HepG2 (cell line): ENCODE results near the gene CSNK1D. TPM values are rescaled to one million over a fixed set of nuclear protein-coding genes. Genes with fewer than 3 reads are reported as not detected.
A peak's percentile ranks its signal among the peaks of the same experiment; 100 is the strongest.

Source experiments
- CSRNP2 ChIP-seq: sonication (generic); formaldehyde crosslinking; conservative IDR thresholded peaks from 2 replicates; pipeline ENCODE4 v1.8.0; 2022; ENCODE audit warnings: low read depth, missing genetic modification reagents
- HNF1B ChIP-seq: sonication (generic); formaldehyde crosslinking; IDR thresholded peaks from 2 replicates; pipeline ENCODE4 v1.5.1; 2020; ENCODE audit warnings: mild to moderate bottlenecking, moderate library complexity, missing genetic modification reagents
- KDM2A ChIP-seq: sonication (generic); formaldehyde crosslinking; IDR thresholded peaks from 2 replicates; pipeline ENCODE4 v1.4.0; 2020; ENCODE audit warnings: low read depth, missing genetic modification reagents, borderline replicate concordance
- MAFK ChIP-seq, 2 experiments: IDR thresholded peaks in 1 of 2; conservative IDR thresholded peaks in 1 of 2; 2 replicates each; pipeline ENCODE4 v1.6.1; 2011; ENCODE audit warnings: improper control_type of control experiment in 2 of 2, low read length in 2 of 2
- MTERF4 ChIP-seq: sonication (generic); formaldehyde crosslinking; IDR thresholded peaks from 2 replicates; pipeline ENCODE4 v1.8.0; 2023; ENCODE audit warnings: mild to moderate bottlenecking, missing genetic modification reagents
- NR2C2 ChIP-seq: sonication (generic); formaldehyde crosslinking; IDR thresholded peaks from 2 replicates; pipeline ENCODE4 v1.4.0; 2020; ENCODE audit warnings: missing genetic modification reagents, mild to moderate bottlenecking, moderate library complexity, borderline replicate concordance
- NRL ChIP-seq: sonication (generic); formaldehyde crosslinking; IDR thresholded peaks from 2 replicates; pipeline ENCODE4 v1.5.0; 2020; ENCODE audit warnings: missing genetic modification reagents, mild to moderate bottlenecking, moderate library complexity, borderline replicate concordance
- PITX1 ChIP-seq: sonication (generic); formaldehyde crosslinking; IDR thresholded peaks from 2 replicates; pipeline ENCODE4 v1.5.1; 2020; ENCODE audit warnings: mild to moderate bottlenecking, missing genetic modification reagents
- SCMH1 ChIP-seq: sonication (generic); formaldehyde crosslinking; IDR thresholded peaks from 2 replicates; pipeline ENCODE4 v1.9.0; 2021; ENCODE audit warnings: missing genetic modification reagents, mild to moderate bottlenecking, borderline replicate concordance
- TBX2 ChIP-seq: sonication (generic); formaldehyde crosslinking; IDR thresholded peaks from 2 replicates; pipeline ENCODE4 v1.5.0; 2020; ENCODE audit warnings: missing genetic modification reagents, mild to moderate bottlenecking, borderline replicate concordance
- UBTF ChIP-seq: sonication (generic); formaldehyde crosslinking; IDR thresholded peaks from 2 replicates; pipeline ENCODE4 v1.4.0; 2020; ENCODE audit warnings: mild to moderate bottlenecking, missing genetic modification reagents
- ZBTB1 ChIP-seq: sonication (generic); formaldehyde crosslinking; IDR thresholded peaks from 2 replicates; pipeline ENCODE4 v1.4.0; 2020; ENCODE audit warnings: missing genetic modification reagents, borderline replicate concordance
- ZNF350 ChIP-seq: sonication (generic); formaldehyde crosslinking; IDR thresholded peaks from 2 replicates; pipeline ENCODE4 v1.4.0; 2020; ENCODE audit warnings: mild to moderate bottlenecking, low read depth, missing genetic modification reagents, borderline replicate concordance
- ZNF431 ChIP-seq: sonication (generic); formaldehyde crosslinking; IDR thresholded peaks from 2 replicates; pipeline ENCODE4 v1.9.0; 2022; ENCODE audit warnings: missing genetic modification reagents, low read depth, mild to moderate bottlenecking, borderline replicate concordance
- ZNF503 ChIP-seq: sonication (generic); formaldehyde crosslinking; IDR thresholded peaks from 2 replicates; pipeline ENCODE4 v1.4.0; 2020; ENCODE audit warnings: missing genetic modification reagents
- ZNF564 ChIP-seq: sonication (generic); formaldehyde crosslinking; IDR thresholded peaks from 2 replicates; pipeline ENCODE4 v1.8.1; 2023; ENCODE audit warnings: mild to moderate bottlenecking, missing genetic modification reagents
- ZNF569 ChIP-seq: sonication (generic); formaldehyde crosslinking; IDR thresholded peaks from 2 replicates; pipeline ENCODE4 v1.5.0; 2020; ENCODE audit warnings: mild to moderate bottlenecking, missing genetic modification reagents, moderate library complexity, borderline replicate concordance
- ZNF737 ChIP-seq: sonication (generic); formaldehyde crosslinking; IDR thresholded peaks from 2 replicates; pipeline ENCODE4 v1.5.0; 2020; ENCODE audit warnings: missing genetic modification reagents, mild to moderate bottlenecking, borderline replicate concordance
- polyA plus RNA-seq, 8 experiments: library from polyadenylated mRNA; depleted of rRNA in 3 of 8; stranded (reverse) in 7 of 8; unstranded in 1 of 8; fragments of >200 nt; fragmentation: Illumina TruSeq in 4 of 8; extraction: Trizol in 4 of 8; gene quantifications; 2 replicates each; pipeline versions ENCODE4 v1.2.1 to v1.2.3, GENCODE V29; 2011 to 2016; ENCODE audit warnings: low read depth in 4 of 8, missing spikeins in 1 of 8, mixed read lengths in 1 of 8; ENCODE audit not compliant: insufficient read depth in 1 of 8
- total RNA-seq, 5 experiments: library from RNA; depleted of rRNA; stranded (reverse); fragments of >200 nt; fragmentation: Illumina TruSeq; extraction: Trizol; gene quantifications; 2 replicates each; pipeline ENCODE4 v1.2.3, GENCODE V29; 2016; ENCODE audit warnings: low read depth in 1 of 5

CSNK1D gene
- total and polyA plus RNA-seq, 2 of the 13 experiments (the other 11 are each of a cell fraction or from before 2014, with no cell fraction given): 31.5 to 128 TPM

GRCh38 chr17:82278786-82279391 is 5.4 kb upstream of the CSNK1D start (continued):
- TF ChIP-seq ZNF350 (CRISPR knock-in tag) (0 out of 2 replicates have a peak, but pooled peaks have one; percentile 30), UBTF (0 out of 2 replicates have a peak, but pooled peaks have one; percentile 24), TBX2 (peak; percentile 42; the same call in 1 of the 2 replicates), ZNF431 (CRISPR knock-in tag) (no peak), ZNF569 (CRISPR knock-in tag) (no peak), PITX1 (CRISPR knock-in tag) (peak; percentile 19; the same call in 1 of the 2 replicates), HNF1B (0 out of 2 replicates have a peak, but pooled peaks have one; percentile 24), KDM2A (CRISPR knock-in tag) (no peak), SCMH1 (no peak), ZBTB1 (CRISPR knock-in tag) (no peak), NRL (CRISPR knock-in tag) (peak; percentile 59; the same call in 1 of the 2 replicates), NR2C2 (CRISPR knock-in tag) (no peak), MAFK (conservative IDR thresholded peaks at IDR 0.05 in 1 of 2, IDR thresholded peaks at IDR 0.05 in 1 of 2; ENCODE audit: low read length in 2 of 2) (no peak), ZNF737 (CRISPR knock-in tag) (no peak), ZNF564 (0 out of 2 replicates have a peak, but pooled peaks have one; percentile 48), CSRNP2 (CRISPR knock-in tag) (no peak), ZNF503 (no peak), MTERF4 (CRISPR knock-in tag) (no peak)
